Stimulated activated CD8-positive, alpha-beta memory T cell treated with anti-CD3 and anti-CD28 coated beads, Interleukin-15, amount 100 ng/mL, for 24 hours (primary cell): ENCODE results near the gene PAPOLA.

Source experiments
- DNase-seq: peaks from one replicate; pipeline ENCODE4 v3.0.0-alpha.2; 2020; ENCODE audit warnings: low read depth

PAPOLA gene

DNA sequence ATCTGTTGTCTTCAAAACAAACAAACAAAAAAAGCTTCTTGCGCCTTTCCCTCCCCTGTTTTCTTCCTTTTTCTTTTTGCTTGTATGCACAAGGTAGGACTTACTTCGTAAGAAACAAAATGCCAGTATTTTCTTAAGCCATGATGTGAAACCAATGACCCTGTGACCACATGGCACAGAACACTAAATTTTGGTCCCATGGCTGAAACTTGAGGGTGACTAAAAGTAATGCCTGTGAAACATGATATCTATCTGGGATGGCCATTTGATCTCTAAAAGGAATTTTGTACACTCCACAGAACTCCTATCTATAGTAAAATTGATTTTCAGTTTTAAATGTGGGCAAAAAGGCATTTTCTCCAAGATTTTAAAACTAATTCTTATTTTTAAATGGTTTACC lies 63.6 kb downstream of the PAPOLA start:
- DNase-seq: no peak

DNA sequence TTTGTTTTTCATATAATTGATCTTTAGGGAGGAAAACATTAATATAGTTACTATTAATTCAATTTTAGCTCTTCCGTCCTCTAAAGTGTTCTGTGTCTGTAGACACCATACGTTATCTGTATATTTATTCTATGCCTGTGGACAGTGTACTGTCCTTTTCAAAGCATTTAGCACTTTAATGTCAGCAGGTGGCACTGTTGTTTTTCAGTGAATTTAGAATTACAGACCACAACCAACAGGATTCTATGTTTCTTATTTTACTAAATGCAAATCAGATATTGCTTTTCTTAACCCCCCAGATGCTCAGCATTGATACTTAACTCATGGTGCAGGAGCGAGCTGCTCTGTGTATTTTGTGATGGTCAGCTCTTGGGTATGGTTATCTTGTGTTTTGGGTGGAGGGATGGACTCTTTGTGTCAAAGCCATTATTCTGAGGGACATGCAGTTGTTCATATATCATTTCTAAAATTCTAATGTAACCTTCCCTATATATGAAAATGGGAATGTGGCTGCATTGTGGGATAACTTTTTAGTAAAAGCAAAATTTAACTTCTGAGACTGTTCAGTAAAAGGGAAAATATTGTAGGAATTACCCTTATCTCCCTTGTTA lies 65.2 kb downstream of the PAPOLA start:
- no peak for DNase-seq

DNA sequence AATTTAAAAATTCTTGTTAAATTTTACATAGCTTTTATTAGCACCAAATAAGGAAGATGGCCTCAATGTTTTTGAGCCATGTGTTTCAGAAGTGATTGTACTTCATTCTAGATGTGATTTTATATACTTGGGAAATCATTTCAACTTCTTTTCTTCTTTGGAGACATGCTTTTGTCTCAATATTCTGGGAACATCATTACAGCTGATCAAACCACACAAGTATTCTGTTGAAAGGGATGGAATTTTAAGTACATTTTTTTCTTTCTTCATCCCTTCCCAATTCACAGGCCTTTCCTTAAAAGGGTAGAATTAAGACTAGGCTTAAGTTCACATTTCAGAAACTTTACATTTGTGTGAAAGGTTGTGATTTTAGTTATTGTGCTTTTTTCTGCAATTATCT lies 66.4 kb downstream of the PAPOLA start:
- DNase-seq: no peak

DNA sequence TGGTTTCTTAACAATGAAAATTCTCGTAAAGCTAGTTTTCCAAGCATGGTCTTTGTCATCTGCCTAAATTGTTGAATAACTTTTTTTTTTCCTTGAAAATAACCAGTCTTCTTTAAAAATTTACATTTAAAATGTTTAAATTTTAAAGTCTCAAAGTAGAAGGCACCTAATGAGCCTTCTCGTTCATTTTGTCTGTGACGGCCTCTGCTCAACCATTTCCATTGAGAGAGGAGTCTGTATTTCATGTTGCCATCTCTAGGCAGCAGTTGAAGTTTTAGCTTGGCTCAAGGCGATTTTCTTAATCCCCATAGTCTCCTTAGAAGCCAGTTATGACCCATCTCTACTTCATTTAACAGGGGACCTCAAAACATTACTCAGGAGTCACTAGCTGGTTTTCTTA lies 69.1 kb downstream of the PAPOLA start:
- no peak for DNase-seq

DNA sequence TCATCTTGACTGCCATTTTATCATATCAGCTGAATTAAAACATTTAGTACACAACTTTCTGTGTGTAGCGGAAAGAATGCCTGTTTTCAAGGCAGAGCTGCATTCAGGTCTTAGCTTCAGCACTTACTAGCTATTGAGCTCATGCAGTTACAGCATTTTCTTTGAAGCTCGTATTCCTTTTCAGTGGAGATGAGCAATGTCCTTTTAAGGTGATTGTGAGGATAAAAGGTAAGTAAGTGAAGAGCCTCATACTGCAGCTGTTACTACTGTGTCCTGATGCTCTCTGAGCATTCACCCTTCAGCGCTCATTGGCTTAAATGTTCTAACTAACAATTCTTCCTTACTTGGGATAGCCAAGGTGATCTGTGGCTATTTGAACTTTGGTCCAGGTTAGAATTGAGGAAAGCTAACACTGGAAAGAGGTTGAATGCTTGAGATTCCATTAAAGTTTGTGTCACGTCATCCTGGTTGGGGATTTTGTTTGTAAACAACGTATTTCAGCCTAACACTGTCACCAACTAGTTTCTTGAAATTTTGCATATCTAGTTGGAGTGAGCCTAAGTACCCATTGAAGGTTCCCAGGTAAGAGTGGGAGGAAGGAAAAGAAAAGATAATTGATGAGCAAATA lies 71.4 kb downstream of the PAPOLA start:
- no peak for DNase-seq

DNA sequence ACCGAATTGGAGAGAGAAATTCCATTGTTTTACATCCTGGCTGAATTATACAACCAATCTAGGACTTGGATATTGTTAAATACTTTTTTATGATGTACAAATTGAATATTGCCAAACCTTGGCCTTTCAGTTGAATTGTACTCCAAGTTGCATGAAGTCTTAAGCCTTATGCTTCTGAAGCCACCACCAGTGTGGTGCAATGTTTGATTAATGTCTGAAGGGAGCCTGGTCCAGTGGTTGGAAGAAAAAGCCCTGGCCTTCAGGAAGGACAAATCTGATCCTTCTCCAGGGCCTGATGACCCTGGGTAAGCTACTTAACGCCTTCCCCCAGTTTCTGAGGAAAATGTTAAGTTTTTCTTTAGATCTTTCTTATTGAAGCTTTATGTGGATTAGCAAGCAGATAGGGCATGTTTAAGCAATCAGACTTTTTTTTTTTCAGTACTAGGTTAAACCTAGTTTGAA lies 72.0 kb downstream of the PAPOLA start:
- DNase-seq: no peak

DNA sequence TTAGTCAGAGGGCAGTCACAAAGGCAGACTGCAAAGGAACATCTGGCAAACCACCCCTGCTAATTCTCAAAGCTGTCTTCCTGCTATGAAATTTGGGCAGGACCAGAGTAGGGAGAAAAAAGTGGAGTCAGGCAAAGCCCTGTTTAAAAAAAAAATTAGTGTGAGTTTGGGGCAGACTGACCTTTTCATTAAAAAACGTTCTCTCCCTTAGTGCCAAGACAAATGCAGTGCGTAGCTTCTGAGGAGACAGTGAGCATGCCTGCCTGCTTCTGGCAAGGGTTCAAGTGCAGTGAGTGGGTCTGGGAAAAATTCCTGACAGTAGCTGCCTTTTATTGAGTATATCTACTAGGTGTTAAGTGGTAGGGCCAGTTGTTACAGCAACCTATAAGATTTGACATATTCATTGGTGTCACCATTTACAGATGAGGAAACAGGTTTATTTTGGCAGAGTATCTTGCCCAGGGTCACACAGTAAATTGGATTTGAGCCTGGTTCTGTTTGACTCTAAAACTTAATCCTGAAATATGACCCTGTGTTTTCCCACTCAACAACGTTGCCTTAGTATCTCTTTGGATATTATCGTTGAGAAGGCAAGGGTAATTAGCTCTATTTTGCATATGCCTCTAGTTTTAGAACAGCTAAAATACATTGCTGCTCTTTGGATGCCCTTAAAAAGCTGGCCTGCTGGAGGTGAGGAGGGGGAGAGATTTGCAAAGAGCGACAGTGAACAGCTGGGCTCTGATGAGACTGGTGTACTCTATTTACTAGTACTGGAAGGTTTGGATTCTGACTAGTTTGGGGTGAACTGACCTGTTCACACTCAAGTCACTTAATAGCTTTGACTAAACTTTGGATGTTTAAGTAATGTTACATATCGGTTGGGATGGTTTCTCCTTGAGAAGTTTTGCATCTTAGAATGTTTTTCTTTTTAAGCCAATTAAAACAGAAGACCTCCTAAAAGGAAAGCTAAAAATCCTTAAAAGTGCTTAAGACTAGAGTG lies 72.8 kb downstream of the PAPOLA start:
- no peak for DNase-seq

DNA sequence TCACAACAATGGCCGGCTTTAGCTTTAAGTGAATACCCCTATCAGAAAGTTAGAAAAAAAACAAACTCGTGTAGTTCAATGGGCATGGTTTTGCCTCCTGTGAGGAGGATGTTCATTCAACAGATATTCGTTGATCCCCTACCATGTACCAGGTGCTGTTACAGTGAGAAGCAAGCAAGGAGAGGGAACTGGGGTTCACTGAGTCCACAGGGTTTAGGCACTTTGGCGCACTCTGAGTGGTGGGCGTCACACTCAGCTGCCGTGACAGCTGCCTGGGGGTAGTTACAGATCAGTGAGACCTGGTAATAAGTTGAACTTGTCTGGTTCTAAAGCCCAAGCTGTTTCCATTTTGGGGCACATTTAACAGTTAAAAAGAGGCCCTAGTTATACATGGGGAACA lies 74.2 kb downstream of the PAPOLA start:
- DNase-seq: no peak

DNA sequence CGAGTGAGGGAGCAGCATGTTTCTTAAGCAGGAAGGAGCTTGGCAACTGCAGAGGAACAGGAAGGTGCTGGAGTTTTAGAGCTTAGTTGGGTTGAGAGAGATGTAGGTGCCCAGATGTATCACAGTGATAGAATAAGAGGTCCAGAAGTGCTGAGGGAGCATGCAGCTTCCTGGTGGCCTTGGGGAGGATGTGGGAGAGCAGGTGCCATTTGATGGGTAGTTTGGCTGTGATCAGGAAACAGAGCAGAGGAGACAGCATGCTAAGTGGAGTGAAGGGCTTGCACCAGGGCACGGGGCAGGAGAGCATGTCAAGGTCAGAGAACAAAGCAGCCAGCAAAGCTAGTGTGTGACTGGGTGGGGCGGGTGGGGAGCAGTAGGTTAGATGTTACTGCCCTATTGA lies 74.8 kb downstream of the PAPOLA start:
- no peak for DNase-seq

DNA sequence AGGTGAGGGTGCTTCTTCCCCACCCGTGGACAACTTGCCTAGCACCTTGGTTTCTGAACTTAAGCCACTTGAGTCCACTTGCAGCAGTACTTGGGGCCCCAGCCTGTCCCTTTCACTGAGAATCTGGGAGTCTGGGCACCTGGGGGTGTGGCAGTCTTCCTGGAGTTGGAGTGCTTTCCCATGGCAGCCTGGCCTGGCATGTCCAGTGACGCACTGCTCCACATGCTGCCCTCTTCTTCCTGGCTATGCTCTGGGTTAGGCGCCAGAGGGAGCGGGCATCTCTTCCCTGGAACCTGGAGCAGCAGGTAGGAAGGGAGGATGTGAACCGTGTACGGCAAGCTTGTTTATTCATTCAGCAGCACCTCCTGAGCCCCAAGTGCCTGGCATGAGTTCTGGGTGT lies 76.4 kb downstream of the PAPOLA start:
- DNase-seq: no peak

DNA sequence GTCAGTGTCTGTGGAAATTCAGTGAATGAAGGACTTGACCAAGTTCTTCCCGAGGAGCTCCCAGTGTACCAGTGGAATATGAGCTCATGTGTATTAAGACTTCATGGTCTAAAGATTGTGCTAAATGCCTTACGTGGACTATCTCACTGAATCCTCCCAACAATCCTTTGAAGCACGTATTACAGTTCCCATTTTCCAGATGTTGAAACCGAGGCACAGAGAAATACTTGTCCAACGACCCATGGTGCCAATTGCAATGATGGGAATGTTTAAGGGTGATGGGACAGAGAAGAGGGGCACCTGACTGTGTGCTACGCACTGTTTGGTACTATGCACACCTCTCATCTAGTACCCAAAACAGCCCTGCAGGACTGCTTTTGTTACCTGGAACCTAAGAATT lies 77.2 kb downstream of the PAPOLA start:
- DNase-seq: no peak

DNA sequence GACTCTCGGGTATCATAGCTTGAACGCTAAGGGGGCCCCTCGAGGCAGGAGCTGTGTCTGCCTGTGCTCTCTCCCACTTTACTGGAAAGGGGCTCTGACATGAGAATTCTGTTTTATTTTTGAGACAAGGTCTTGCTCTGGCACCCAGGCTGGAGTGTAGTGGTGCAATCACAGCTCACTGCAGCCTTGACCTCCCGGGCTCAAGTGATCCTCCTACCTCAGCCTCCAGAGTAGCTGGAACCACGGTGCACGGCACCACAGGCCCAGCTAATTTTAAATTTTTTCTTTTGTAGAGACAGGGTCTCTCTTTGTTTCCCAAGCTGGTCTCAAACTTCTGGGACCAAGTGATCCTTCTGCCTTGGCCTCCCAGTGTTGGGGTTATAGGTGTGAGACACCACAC lies 77.7 kb downstream of the PAPOLA start:
- DNase-seq: no peak

DNA sequence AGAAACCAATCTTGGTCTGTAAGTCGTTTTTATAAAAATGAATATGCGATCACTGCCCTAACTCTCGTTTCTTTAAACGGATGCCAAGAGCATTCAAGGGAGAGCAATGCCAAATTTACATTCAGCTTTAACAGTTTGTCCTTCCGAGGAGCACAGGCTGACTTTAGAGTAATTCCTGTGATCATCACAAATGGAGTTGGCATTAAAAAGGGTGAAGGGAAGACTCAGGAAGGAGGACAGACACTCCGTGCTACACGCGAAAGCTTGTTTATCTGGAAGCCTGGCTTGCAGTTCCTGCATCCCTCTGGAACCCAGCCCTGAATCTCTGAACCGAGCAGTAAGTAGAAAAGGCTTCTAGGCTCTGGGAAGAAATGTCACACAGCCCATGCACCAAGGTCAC lies 78.4 kb downstream of the PAPOLA start:
- no peak for DNase-seq

DNA sequence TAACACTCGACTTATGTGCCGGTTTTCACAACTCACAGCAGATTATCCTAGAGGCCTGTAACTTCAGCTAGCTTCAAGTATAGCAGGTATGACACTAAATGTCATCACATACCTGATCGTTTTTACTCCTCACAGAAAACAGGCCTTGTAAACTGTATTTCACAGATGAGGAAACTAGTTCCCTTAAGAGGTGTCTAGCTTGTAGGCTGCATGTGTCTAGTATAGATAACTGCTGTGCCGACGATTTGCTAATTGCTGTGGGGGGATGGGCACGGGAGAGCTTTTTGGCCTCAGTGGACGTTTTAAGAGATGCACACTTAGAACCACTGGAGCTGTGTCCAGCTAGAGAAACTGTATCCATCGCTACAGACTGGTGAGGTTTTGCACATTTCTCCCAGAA lies 78.8 kb downstream of the PAPOLA start:
- no peak for DNase-seq

DNA sequence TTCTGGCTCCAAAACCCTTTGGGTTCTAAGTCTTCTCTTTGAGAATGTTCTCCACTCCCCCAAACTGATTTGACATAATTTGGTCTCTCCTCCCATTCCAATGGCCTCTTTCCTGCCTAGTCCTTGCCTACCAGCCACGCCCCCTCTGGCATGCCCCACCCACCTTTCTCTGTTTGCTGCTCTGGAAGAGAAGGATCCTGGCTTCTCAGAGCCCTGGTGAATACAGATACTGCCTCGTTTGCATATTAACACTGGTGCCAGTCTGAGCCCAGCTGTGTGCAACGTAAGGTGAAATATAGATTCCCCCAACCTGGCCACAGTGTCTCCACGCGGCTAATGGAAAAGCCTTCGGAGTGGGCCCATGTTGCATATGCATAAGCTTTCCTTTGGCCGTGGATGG lies 79.7 kb downstream of the PAPOLA start:
- no peak for DNase-seq

DNA sequence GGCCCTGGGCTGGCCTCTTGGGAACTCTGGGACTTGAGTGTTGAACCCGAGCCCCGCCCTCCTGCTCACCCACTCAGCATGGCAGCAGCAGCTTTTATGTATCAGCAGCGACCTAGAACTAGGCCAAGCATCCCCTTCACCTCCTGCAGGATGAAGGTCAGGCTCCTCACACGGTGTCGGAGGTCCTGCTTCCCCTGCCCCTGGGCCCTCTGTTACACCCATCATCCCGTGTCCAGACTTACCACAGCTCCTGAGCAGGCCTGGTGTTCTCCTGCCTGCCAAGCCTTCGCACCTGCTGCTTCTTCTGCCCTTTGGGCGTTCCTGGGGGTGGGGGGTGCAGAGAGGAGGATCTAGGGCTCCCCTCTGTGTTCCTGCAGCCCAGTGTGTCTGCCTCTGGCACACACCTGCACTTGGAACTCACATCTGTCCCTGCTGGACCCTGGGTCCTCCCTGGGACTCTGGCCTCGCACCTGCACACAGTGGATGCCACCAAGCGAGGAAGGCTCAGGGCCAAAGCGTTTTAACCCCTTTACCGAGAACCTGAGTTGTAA lies 80.3 kb downstream of the PAPOLA start:
- no peak for DNase-seq

DNA sequence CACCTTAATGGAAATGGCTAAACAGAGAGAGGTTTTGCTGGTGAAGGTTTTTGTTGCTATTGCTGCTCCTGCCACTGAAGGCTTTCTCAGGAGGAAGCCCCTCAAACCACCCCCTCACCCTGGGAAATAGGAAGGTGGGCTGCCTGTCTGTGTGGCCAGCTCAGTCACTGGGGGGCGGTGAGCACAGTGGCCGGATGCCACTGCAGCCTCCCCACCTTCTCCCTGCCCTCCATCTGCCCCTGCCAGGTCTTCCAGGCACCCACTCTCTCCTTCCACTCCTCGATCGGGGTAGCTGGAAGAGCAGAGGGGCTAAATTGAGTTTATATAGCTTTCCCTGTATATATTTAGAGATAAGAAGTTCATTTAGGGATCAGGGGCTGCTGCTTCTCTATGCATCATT lies 80.8 kb downstream of the PAPOLA start:
- DNase-seq: no peak

DNA sequence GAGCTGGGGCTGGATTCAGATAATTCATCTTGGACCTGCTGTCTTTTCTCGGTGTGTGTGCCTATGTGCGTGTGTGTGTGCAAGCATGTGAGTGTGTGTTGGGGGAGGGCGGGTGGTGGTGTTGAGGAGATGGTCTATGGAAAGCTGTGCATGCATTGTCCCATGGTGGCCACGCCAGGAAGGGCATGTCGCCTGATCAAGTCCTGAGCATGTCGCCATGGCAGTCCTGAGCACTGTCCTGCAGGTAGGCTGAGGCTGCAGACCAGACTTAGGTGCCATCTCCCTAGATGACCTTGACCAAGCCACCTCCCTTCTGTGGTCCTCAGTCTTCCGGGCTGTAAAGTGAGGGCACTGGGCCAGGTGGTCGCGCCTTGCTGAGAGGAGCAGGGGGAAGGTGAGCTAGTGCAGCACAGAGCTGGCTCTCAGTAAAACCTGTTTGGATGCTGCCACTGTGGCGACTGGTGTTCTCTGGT lies 81.4 kb downstream of the PAPOLA start:
- no peak for DNase-seq

DNA sequence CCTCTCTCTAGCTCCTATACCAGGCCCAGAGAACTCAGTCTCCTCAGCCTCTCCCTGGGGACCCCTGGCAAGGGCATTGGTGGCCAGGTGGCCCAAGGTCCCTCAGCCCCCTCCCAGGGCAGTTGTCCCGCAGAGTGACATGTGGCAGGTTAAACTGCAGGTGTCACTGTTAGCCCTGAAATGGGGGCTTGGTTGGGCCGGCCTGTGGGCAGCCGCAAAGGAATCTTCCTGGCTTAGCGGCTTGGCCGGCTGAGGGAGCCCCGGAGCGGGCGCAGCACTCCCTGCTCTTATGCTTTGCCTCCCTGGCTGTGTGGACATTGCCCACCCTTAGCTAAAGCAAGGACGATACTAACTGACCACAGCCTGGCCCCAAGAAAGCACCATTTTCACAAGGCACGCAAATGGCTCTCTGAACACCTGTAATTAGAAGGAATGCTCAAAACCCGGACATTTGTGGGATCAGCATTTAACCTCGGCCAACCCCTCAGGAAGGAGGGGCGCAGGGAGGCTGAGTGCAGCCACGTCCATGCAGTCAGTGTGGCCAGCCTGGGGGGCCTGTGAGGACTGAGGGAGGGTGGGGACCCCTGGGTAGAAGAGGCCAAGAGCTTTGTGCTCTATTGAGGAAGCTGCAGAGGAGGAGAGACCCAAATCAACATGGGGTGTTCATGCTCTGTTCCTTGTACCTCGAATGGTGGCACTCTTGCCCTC lies 82.2 kb downstream of the PAPOLA start:
- DNase-seq: no peak

DNA sequence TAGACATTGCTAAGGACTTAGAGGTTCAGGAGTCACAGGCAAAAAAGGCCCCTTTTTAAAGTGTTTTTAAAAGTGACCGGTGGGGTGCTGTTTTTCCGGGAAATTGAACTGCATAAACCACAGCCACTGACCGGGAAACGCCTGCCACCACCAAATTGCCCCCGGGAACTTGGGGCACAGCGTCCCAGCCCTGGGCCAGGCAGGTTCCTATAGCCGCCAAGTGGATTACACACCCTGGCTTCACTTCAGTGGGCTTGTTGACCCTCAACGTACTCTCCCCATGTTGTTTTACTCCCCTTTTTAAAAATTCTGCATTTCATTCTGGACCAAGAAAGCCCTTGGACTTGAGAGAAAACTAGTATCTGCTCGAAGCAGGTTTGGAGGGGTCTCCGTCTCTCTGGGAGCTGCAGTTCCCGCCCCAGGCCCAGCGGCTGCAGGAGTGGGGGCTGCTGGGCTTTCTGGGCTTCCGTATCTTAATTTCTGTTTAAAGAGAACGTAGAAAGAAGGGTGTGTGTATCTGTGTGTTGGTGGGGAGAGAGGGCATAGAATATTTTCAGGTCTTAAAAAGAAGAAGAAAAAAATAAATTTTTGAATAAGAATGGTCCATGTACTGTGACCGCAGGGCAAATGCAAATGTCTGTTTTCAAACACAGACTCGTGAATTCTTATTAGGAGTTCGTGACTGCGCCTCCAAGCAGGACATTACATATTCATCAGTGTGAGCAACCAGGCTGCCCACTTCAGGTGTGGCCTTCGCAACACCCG lies 82.9 kb downstream of the PAPOLA start:
- DNase-seq: no peak

DNA sequence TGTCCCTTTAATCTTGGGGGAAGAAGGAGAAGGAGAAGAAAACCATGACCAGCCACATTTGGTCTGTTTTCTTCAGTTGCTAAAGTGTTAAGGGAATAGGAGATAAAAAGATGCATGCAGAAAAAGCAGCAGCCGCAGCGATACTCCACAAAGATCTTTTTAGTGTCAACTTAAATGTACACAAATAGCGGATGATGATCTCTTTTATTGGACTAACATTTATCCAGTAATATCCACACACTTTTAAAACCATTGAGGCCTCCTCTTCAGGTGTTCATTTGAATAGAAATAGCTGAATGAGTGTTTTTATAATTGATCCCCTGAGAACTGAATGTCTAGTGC lies 83.5 kb downstream of the PAPOLA start:
- DNase-seq: no peak
